K562 (cell line): ENCODE results near the gene TMC8. TPM values are rescaled to one million over a fixed set of nuclear protein-coding genes. Genes with fewer than 3 reads are reported as not detected.

Source experiments
- ADNP ChIP-seq: fragments of 200-800 bp; sonication (Bioruptor generic); IDR thresholded peaks from 2 replicates; pipeline ENCODE4 v1.6.1; 2016; ENCODE audit warnings: missing genetic modification characterization, missing compliant biosample characterization
- ATF7 ChIP-seq: fragments of 450-650 bp; IDR thresholded peaks from 2 replicates; pipeline ENCODE4 v1.7.1; 2014; ENCODE audit warnings: mild to moderate bottlenecking, moderate library complexity
- CHD2 ChIP-seq: IDR thresholded peaks from 2 replicates; pipeline ENCODE4 v1.6.1; 2011; ENCODE audit warnings: low read depth, low read length
- ELF4 ChIP-seq: fragments of 450-650 bp; formaldehyde crosslinking; IDR thresholded peaks from 2 replicates; pipeline ENCODE4 v1.4.0; 2022; ENCODE audit warnings: missing genetic modification characterization
- FOXA1 ChIP-seq: fragments of 450-650 bp; IDR thresholded peaks from 2 replicates; pipeline ENCODE4 v1.6.1; 2016; ENCODE audit warnings: mild to moderate bottlenecking, borderline replicate concordance
- HDAC1 ChIP-seq, 2 experiments: fragments of 450-650 bp; IDR thresholded peaks; 2 replicates each; pipeline ENCODE4 v1.6.1; 2016 to 2017; ENCODE audit warnings: inconsistent platforms in 1 of 2, mild to moderate bottlenecking in 1 of 2, moderate library complexity in 1 of 2
- HDAC2 ChIP-seq: fragments of 450-650 bp; IDR thresholded peaks from 2 replicates; pipeline ENCODE4 v1.6.1; 2016; ENCODE audit warnings: mild to moderate bottlenecking
- HNRNPK ChIP-seq: fragments of 200-400 bp; formaldehyde crosslinking; IDR thresholded peaks from one replicate; pipeline ENCODE4 v1.6.1; 2018; ENCODE audit warnings: mild to moderate bottlenecking, low read depth, low read length; ENCODE audit not compliant: poor library complexity, severe bottlenecking
- ILF3 ChIP-seq: fragments of 450-650 bp; IDR thresholded peaks from 2 replicates; pipeline ENCODE4 v1.6.1; 2018; ENCODE audit warnings: antibody characterized with exemption, mild to moderate bottlenecking, moderate library complexity, borderline replicate concordance
- KLF16 ChIP-seq: IDR thresholded peaks from 2 replicates; pipeline ENCODE4 v1.6.1; 2016; ENCODE audit warnings: antibody characterized with exemption
- NFIC ChIP-seq: fragments of 450-650 bp; IDR thresholded peaks from 2 replicates; pipeline ENCODE4 v1.6.1; 2017; ENCODE audit warnings: mild to moderate bottlenecking, inconsistent platforms
- NR3C1 ChIP-seq: sonication (generic); formaldehyde crosslinking; IDR thresholded peaks from 2 replicates; pipeline ENCODE4 v1.8.1; 2022; ENCODE audit warnings: missing genetic modification reagents
- PTBP1 ChIP-seq: fragments of 200-400 bp; formaldehyde crosslinking; IDR thresholded peaks from 2 replicates; pipeline ENCODE4 v1.6.1; 2017; ENCODE audit warnings: low read depth, low read length
- PYGO2 ChIP-seq: fragments of 450-650 bp; IDR thresholded peaks from 2 replicates; pipeline ENCODE4 v1.6.1; 2016; ENCODE audit warnings: mild to moderate bottlenecking, missing genetic modification characterization, moderate library complexity, missing compliant biosample characterization
- RBM22 ChIP-seq: fragments of 200-400 bp; formaldehyde crosslinking; IDR thresholded peaks from 2 replicates; pipeline ENCODE4 v1.6.1; 2018; ENCODE audit warnings: low read length, low read depth; ENCODE audit not compliant: poor library complexity, severe bottlenecking
- SREBF2 ChIP-seq: sonication (generic); formaldehyde crosslinking; IDR thresholded peaks from 2 replicates; pipeline ENCODE4 v1.4.0; 2020; ENCODE audit warnings: mild to moderate bottlenecking, missing genetic modification reagents
- TOE1 ChIP-seq, 2 experiments: fragments of 450-650 bp in 1 of 2; sonication (generic) in 1 of 2; formaldehyde crosslinking in 1 of 2; IDR thresholded peaks; 2 replicates each; pipeline versions ENCODE4 v1.7.1 to v1.8.0; 2016 to 2022; ENCODE audit warnings: borderline replicate concordance in 2 of 2, mild to moderate bottlenecking in 2 of 2, antibody characterized with exemption in 1 of 2, inconsistent platforms in 1 of 2, low read depth in 1 of 2, missing genetic modification reagents in 1 of 2, moderate library complexity in 1 of 2
- ZBTB7A ChIP-seq: IDR thresholded peaks from 2 replicates; pipeline ENCODE4 v1.6.1; 2011; ENCODE audit warnings: low read depth, mild to moderate bottlenecking, low read length, moderate library complexity, borderline replicate concordance; ENCODE audit not compliant: control insufficient read depth
- ZEB2 ChIP-seq: fragments of 450-650 bp; IDR thresholded peaks from 2 replicates; pipeline ENCODE4 v1.6.1; 2016
- ZFP36 ChIP-seq: fragments of 150-350 bp; IDR thresholded peaks from 2 replicates; pipeline ENCODE4 v1.6.1; 2018; ENCODE audit warnings: low read length, low read depth; ENCODE audit not compliant: partially characterized antibody
- ZNF217 ChIP-seq: sonication (generic); formaldehyde crosslinking; IDR thresholded peaks from 2 replicates; pipeline ENCODE4 v1.8.0; 2022; ENCODE audit warnings: mild to moderate bottlenecking, missing genetic modification reagents
- ZNF384 ChIP-seq: IDR thresholded peaks from 2 replicates; pipeline ENCODE4 v1.6.1; 2012; ENCODE audit warnings: low read depth, low read length, improper control_type of control experiment
- ZNF586 ChIP-seq: fragments of 450-650 bp; formaldehyde crosslinking; conservative IDR thresholded peaks from 2 replicates; pipeline ENCODE4 v1.4.0; 2020; ENCODE audit warnings: mild to moderate bottlenecking, moderate library complexity
- ZNF79 ChIP-seq: fragments of 250-450 bp; sonication (Bioruptor Pico); IDR thresholded peaks from 2 replicates; pipeline ENCODE4 v1.4.0; 2020; ENCODE audit warnings: low read depth, mild to moderate bottlenecking, moderate library complexity
- polyA plus RNA-seq, 8 experiments: library from polyadenylated mRNA; depleted of rRNA in 4 of 8; stranded (reverse) in 5 of 8; unstranded in 3 of 8; fragments of >200 nt; fragmentation: Nextera tagmentation in 2 of 8; fragmentation: Illumina TruSeq in 1 of 8; extraction: Ambion mirVana in 2 of 8; extraction: Trizol in 1 of 8; gene quantifications; 2 replicates each; pipeline versions ENCODE4 v1.2.1 to v1.2.3, GENCODE V29; 2011 to 2014; ENCODE audit warnings: inconsistent platforms in 1 of 8, missing spikeins in 1 of 8
- total RNA-seq, 7 experiments: library from RNA; depleted of rRNA in 6 of 7; stranded (reverse); fragments of >200 nt in 6 of 7; fragmentation: Illumina TruSeq in 2 of 7; extraction: Trizol in 2 of 7; gene quantifications; 2 replicates each; pipeline versions ENCODE4 v1.2.1 to v1.2.3, GENCODE V29; 2011 to 2021; ENCODE audit warnings: low replicate concordance in 1 of 7
- TF ChIP-seq, protein P1 (sequence below): sonication (generic); formaldehyde crosslinking; IDR thresholded peaks from 2 replicates; pipeline ENCODE4 v1.9.0; 2022; ENCODE audit warnings: mild to moderate bottlenecking, missing genetic modification reagents
- TF ChIP-seq, protein P2 (sequence below): sonication (generic); formaldehyde crosslinking; IDR thresholded peaks from 2 replicates; pipeline ENCODE4 v1.8.0; 2023; ENCODE audit warnings: mild to moderate bottlenecking, missing genetic modification reagents

The TMC8 gene
- total and polyA plus RNA-seq, 9 of the 15 experiments (the other 6 are each of a cell fraction or from before 2014, with no cell fraction given) = 0.13 to 10.9 (median 2.8) TPM

DNA sequence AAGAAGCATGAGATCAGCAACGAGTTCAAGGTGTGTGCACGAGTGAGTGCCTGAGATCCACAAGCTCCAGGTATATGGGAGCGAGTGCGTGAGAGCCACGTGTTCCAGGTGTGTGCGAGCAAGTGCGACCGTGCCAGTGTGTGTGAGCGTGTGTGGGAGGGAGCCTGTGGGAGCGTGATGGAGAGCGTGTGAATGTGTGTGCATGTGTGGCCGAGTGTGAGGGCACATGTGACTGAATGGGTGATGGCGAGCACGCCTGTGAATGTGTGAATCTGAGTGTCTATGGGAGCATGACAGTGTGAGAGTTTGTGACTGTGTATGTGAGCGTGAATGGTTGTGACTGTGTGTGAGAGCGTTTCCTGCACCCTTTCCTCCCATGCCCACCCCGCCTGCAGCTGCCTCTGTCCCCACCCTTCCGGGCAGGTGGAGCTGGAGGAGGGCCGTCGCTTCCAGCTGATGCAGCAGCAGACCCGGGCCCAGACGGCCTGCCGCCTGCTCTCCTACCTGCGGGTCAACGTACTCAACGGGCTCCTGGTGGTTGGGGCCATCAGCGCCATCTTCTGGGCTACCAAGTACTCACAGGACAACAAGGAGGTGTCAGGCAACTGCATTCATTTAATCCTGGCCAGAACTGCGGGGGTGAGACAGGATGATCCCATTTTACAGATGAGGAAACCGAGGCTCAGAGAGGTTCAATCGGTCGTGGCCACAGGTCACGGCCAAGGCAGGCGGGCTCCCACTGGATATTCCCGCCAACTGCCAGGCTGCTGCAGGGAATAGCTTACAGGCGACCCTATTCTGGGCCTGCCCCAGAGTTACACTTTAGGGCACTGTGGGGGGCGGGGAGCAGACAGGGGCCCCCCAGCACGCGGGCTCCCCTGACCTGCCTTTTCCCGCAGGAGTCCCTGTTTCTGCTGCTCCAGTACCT is 3.7 kb downstream of the TMC8 start (continued):
- TF ChIP-seq KLF16 = no peak
- no peak for TF ChIP-seq ZNF217 (CRISPR knock-in tag)
- no peak for TF ChIP-seq HNRNPK
- 0 out of 2 replicates have a peak, but pooled peaks have one; percentile 13 for TF ChIP-seq NFIC
- TF ChIP-seq ILF3 = no peak
- TF ChIP-seq, protein P1, sequence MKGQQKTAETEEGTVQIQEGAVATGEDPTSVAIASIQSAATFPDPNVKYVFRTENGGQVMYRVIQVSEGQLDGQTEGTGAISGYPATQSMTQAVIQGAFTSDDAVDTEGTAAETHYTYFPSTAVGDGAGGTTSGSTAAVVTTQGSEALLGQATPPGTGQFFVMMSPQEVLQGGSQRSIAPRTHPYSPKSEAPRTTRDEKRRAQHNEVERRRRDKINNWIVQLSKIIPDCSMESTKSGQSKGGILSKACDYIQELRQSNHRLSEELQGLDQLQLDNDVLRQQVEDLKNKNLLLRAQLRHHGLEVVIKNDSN (CRISPR knock-in tag) = peak; percentile 6; the same call in 1 of the 2 replicates
- TF ChIP-seq PTBP1 = peak; percentile 89; the same call in 1 of the 2 replicates
- peak; percentile 41; the same call in 1 of the 2 replicates for TF ChIP-seq ZEB2
- no peak for TF ChIP-seq SREBF2 (CRISPR knock-in tag)
- peak; percentile 92 for TF ChIP-seq ADNP
- no peak for TF ChIP-seq ELF4
- TF ChIP-seq ZFP36 = peak; percentile 44
- no peak for TF ChIP-seq RBM22
- TF ChIP-seq ZNF79 (CRISPR knock-in tag) = no peak
- no peak for TF ChIP-seq NR3C1
- TF ChIP-seq ZNF586 (CRISPR knock-in tag) = no peak
- TF ChIP-seq ZNF384 = no peak
- TF ChIP-seq ZBTB7A = peak; percentile 17; the same call in 1 of the 2 replicates
- peak; percentile 28; the same call in 1 of the 2 replicates for TF ChIP-seq TOE1 (IDR thresholded peaks at IDR 0.05; ENCODE audit: borderline replicate concordance)
- no peak for TF ChIP-seq TOE1 (CRISPR knock-in tag; IDR thresholded peaks at IDR 0.05; ENCODE audit: borderline replicate concordance, low read depth)
- TF ChIP-seq FOXA1 = no peak
- peak; percentile 89 for TF ChIP-seq HDAC2
- TF ChIP-seq HDAC1 (IDR thresholded peaks at IDR 0.05) = peak in 1 of 2 experiments; percentile 14; a peak in 1 of 4 replicates
- no peak for TF ChIP-seq ATF7
- TF ChIP-seq PYGO2 (tag) = no peak
- TF ChIP-seq, protein P2, sequence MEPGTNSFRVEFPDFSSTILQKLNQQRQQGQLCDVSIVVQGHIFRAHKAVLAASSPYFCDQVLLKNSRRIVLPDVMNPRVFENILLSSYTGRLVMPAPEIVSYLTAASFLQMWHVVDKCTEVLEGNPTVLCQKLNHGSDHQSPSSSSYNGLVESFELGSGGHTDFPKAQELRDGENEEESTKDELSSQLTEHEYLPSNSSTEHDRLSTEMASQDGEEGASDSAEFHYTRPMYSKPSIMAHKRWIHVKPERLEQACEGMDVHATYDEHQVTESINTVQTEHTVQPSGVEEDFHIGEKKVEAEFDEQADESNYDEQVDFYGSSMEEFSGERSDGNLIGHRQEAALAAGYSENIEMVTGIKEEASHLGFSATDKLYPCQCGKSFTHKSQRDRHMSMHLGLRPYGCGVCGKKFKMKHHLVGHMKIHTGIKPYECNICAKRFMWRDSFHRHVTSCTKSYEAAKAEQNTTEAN (CRISPR knock-in tag) = no peak
- no peak for TF ChIP-seq CHD2
